ENCODE data around the gene HCN2. TPM values are rescaled to one million over a fixed set of nuclear protein-coding genes. Genes with fewer than 3 reads are reported as not detected.

The HCN2 gene
- total and polyA plus RNA-seq, 9 of the 15 experiments (the other 6 are each of a cell fraction or from before 2014, with no cell fraction given), result 0.29 to 4.2 (median 0.82) TPM; not detected in 2

GRCh38 chr19:615619-616018, 25.9 kb downstream of the HCN2 start:
- H2AFZ ChIP-seq (ENCODE audit: low read depth, low read length), result no peak overlapping the region
- no TSS peak for BruUV-seq (replicated peaks)
- no peak overlapping the region for H3K4me2 ChIP-seq (ENCODE audit: insufficient read depth, low read length)
- FAIRE-seq (no peak), ATAC-seq (no peak), DNase-seq (ENCODE audit: extremely low read depth in 1 of 4, low spot score in 3 of 4) (no peak)
- H3K4me1 ChIP-seq (replicated peaks in 1 of 2; ENCODE audit: control insufficient read depth in 2 of 2, insufficient read depth in 2 of 2, low read length in 2 of 2), result peaks cover 10 to 27% of the 10 kb centered on the region in 2 experiments
- no peaks in the 10 kb centered on the region for H4K20me1 ChIP-seq (replicated peaks; ENCODE audit: control insufficient read depth, insufficient read depth, low read length)
- no peaks in the 10 kb centered on the region for H3K79me2 ChIP-seq (ENCODE audit: control insufficient read depth, insufficient read depth, low read length)
- no peaks in the 10 kb centered on the region for H3K9me1 ChIP-seq (ENCODE audit: control insufficient read depth, insufficient read depth, low read length)
- H3K9ac ChIP-seq (ENCODE audit: insufficient read depth in 1 of 2, low read depth in 2 of 2, low read length in 2 of 2), result no peak overlapping the region
- WGBS (ENCODE audit: insufficient coverage, low coverage, missing lambda C conversion rate), result 92% methylated on average over 15 of the region's 33 CpGs
- CTCF ChIA-PET (ENCODE audit: low intra/inter-chr PET ratio), result no interaction called here
- H3K36me3 ChIP-seq (ENCODE audit: control insufficient read depth, insufficient read depth, low read length), result peaks cover 64% of the 10 kb centered on the region; the same call in 2 of the 3 replicates
- in situ Hi-C loops (cut with MboI) (no loop called here), intact Hi-C loops (cut with micrococcal nuclease) (no loop called here)
- peak; percentile 97 for TF ChIP-seq ZKSCAN8 (CRISPR knock-in tag; IDR thresholded peaks at IDR 0.05)
- peak; percentile 45; the same call in 1 of the 2 replicates for TF ChIP-seq BCOR (IDR thresholded peaks at IDR 0.05)
- no peak for TF ChIP-seq ILK (tag; IDR thresholded peaks at IDR 0.05; ENCODE audit: borderline replicate concordance, low read depth)
- TF ChIP-seq, protein P1, sequence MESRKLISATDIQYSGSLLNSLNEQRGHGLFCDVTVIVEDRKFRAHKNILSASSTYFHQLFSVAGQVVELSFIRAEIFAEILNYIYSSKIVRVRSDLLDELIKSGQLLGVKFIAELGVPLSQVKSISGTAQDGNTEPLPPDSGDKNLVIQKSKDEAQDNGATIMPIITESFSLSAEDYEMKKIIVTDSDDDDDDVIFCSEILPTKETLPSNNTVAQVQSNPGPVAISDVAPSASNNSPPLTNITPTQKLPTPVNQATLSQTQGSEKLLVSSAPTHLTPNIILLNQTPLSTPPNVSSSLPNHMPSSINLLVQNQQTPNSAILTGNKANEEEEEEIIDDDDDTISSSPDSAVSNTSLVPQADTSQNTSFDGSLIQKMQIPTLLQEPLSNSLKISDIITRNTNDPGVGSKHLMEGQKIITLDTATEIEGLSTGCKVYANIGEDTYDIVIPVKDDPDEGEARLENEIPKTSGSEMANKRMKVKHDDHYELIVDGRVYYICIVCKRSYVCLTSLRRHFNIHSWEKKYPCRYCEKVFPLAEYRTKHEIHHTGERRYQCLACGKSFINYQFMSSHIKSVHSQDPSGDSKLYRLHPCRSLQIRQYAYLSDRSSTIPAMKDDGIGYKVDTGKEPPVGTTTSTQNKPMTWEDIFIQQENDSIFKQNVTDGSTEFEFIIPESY (CRISPR knock-in tag; IDR thresholded peaks at IDR 0.05), result peak; percentile 95
- POLR2A ChIA-PET, result no interaction called here
- H3K9me3 ChIP-seq (replicated peaks; ENCODE audit: control insufficient read depth, insufficient read depth, low read depth, low read length), result no peaks in the 10 kb centered on the region; the same call in 1 of the 2 replicates
- H3K27me3 ChIP-seq (ENCODE audit: control insufficient read depth in 2 of 2, insufficient read depth in 2 of 2, low read length in 2 of 2), result no peaks in the 10 kb centered on the region
- H3K27ac ChIP-seq (ENCODE audit: extremely low read depth, low read depth, low read length), result no peak overlapping the region
- H3K4me3 ChIP-seq, result no peak overlapping the region
